Parathyroid adenoma (tissue), 2 donors: ENCODE measurements around the gene AUTS2.

Experiments
- H2AFZ ChIP-seq: fragments of 300-600 bp; sonication (generic); one replicate; pipeline ENCODE4 v1.7.0; 2017; ENCODE audit warnings: antibody characterized with exemption, mild to moderate bottlenecking
- H3K27ac ChIP-seq: fragments of 300-600 bp; sonication (generic); one replicate; pipeline ENCODE4 v1.7.0; 2017
- H3K27me3 ChIP-seq: fragments of 300-600 bp; sonication (generic); one replicate; pipeline ENCODE4 v1.7.0; 2017; ENCODE audit warnings: low read length; ENCODE audit not compliant: control insufficient read depth, insufficient read depth
- H3K36me3 ChIP-seq: fragments of 300-600 bp; sonication (generic); one replicate; pipeline ENCODE4 v1.7.0; 2017; ENCODE audit warnings: low read length; ENCODE audit not compliant: control insufficient read depth, insufficient read depth
- H3K4me1 ChIP-seq: fragments of 300-600 bp; sonication (generic); one replicate; pipeline ENCODE4 v1.7.0; 2017; ENCODE audit warnings: control low read depth
- H3K4me2 ChIP-seq: fragments of 300-600 bp; sonication (generic); one replicate; pipeline ENCODE4 v1.7.0; 2017; ENCODE audit warnings: low read length
- H3K4me3 ChIP-seq: fragments of 300-600 bp; sonication (generic); one replicate; pipeline ENCODE4 v1.7.0; 2017; ENCODE audit warnings: low read depth, low read length
- H3K79me2 ChIP-seq: fragments of 300-600 bp; sonication (generic); one replicate; pipeline ENCODE4 v1.7.0; 2017; ENCODE audit warnings: control low read depth
- H3K9ac ChIP-seq: fragments of 300-600 bp; sonication (generic); one replicate; pipeline ENCODE4 v1.7.0; 2017; ENCODE audit warnings: mild to moderate bottlenecking
- H3K9me3 ChIP-seq: fragments of 300-600 bp; sonication (generic); one replicate; pipeline ENCODE4 v1.7.0; 2017; ENCODE audit warnings: low read length; ENCODE audit not compliant: control insufficient read depth
- TF ChIP-seq, protein P1 (sequence below): fragments of 300-600 bp; sonication (generic); IDR thresholded peaks from one replicate; pipeline ENCODE4 v1.7.0; 2017; ENCODE audit warnings: antibody characterized with exemption, mild to moderate bottlenecking
- donor health status: primary hyperparathyroidism.

AUTS2 gene

DNA sequence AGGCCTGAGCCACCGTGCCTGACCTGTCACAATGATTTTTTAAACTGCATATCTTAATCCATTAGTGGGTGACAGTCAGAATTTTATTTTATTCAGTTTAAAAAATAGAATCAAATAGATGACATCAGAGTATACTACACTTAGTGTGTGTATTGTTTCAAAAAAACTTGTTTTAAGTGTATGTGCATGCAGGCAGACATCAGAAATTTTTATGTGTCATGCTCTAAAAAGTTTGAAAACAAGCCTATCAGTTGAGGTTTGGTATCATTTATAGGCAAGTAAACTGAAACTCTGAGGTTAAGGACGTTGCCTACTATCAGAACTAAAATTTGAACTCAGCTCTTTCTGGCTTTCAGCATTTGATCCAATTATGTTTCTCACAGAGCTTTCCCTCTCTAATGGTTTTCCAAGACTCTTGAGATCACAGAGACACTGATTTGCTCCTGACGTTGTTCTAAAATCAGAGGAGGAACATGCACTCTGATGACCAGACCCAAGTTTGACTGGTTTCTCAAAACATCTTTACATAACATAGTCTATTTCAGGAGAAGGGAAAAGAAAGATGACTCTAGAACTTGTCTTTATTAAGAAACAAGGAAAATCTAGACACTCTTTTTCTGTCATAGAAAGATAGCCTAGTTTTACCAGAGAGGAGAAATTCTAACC, 188.6 kb downstream of the AUTS2 start:
- no peak overlapping the region for H3K9ac ChIP-seq
- no peaks in the 10 kb centered on the region for H3K27me3 ChIP-seq
- no peaks in the 10 kb centered on the region for H3K36me3 ChIP-seq
- no peak overlapping the region for H3K4me3 ChIP-seq
- H3K27ac ChIP-seq, result no peak overlapping the region
- TF ChIP-seq, protein P1, sequence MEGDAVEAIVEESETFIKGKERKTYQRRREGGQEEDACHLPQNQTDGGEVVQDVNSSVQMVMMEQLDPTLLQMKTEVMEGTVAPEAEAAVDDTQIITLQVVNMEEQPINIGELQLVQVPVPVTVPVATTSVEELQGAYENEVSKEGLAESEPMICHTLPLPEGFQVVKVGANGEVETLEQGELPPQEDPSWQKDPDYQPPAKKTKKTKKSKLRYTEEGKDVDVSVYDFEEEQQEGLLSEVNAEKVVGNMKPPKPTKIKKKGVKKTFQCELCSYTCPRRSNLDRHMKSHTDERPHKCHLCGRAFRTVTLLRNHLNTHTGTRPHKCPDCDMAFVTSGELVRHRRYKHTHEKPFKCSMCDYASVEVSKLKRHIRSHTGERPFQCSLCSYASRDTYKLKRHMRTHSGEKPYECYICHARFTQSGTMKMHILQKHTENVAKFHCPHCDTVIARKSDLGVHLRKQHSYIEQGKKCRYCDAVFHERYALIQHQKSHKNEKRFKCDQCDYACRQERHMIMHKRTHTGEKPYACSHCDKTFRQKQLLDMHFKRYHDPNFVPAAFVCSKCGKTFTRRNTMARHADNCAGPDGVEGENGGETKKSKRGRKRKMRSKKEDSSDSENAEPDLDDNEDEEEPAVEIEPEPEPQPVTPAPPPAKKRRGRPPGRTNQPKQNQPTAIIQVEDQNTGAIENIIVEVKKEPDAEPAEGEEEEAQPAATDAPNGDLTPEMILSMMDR, result no peak
- no peak overlapping the region for H2AFZ ChIP-seq
- H3K4me2 ChIP-seq, result no peak overlapping the region
- no peaks in the 10 kb centered on the region for H3K4me1 ChIP-seq
- H3K9me3 ChIP-seq, result no peaks in the 10 kb centered on the region
- no peaks in the 10 kb centered on the region for H3K79me2 ChIP-seq

GRCh38 chr7:69787736-69788431, 189.6 kb downstream of the AUTS2 start:
- Histone ChIP-seq H3K36me3 (no peaks in the 10 kb centered on the region), H2AFZ (no peak overlapping the region), H3K9me3 (no peaks in the 10 kb centered on the region), H3K27ac (no peak overlapping the region), H3K4me2 (no peak overlapping the region), H3K27me3 (no peaks in the 10 kb centered on the region), H3K79me2 (no peaks in the 10 kb centered on the region), H3K9ac (no peak overlapping the region), H3K4me1 (no peaks in the 10 kb centered on the region), H3K4me3 (no peak overlapping the region)
- TF ChIP-seq, protein P1, result no peak

- Histone ChIP-seq H3K27me3 (no peaks in the 10 kb centered on the region), H3K79me2 (no peaks in the 10 kb centered on the region), H3K9me3 (no peaks in the 10 kb centered on the region), H2AFZ (no peak overlapping the region), H3K4me1 (no peaks in the 10 kb centered on the region), H3K27ac (no peak overlapping the region), H3K4me3 (no peak overlapping the region), H3K36me3 (no peaks in the 10 kb centered on the region), H3K4me2 (no peak overlapping the region), H3K9ac (no peak overlapping the region)
- TF ChIP-seq, protein P1, result no peak
These were observed 191.3 kb downstream of the AUTS2 start for GRCh38 chr7:69789563-69789962.

- no peak overlapping the region for H3K4me3 ChIP-seq
- no peaks in the 10 kb centered on the region for H3K27me3 ChIP-seq
- no peak overlapping the region for H2AFZ ChIP-seq
- H3K79me2 ChIP-seq, result no peaks in the 10 kb centered on the region
- H3K9ac ChIP-seq, result no peak overlapping the region
- no peaks in the 10 kb centered on the region for H3K36me3 ChIP-seq
- no peaks in the 10 kb centered on the region for H3K4me1 ChIP-seq
- no peaks in the 10 kb centered on the region for H3K9me3 ChIP-seq
- H3K4me2 ChIP-seq, result no peak overlapping the region
- no peak overlapping the region for H3K27ac ChIP-seq
- TF ChIP-seq, protein P1, result no peak
These were observed 192.9 kb downstream of the AUTS2 start for GRCh38 chr7:69790977-69791724.
